Measurements from ENCODE around the gene CASZ1.

GRCh38 chr1:10592373-10592772 lies 204.1 kb downstream of the CASZ1 start:
- TF ChIP-seq POLR2AphosphoS5 (IDR thresholded peaks at IDR 0.05) = no peak
- TF ChIP-seq CTCF (IDR thresholded peaks at IDR 0.05) = no peak
